Muscle layer of duodenum (tissue), 2 donors: ENCODE measurements around the gene KCND3.
"Not testable (repeated sequence)": the region's sequence is repeated elsewhere in the genome, so short reads cannot be mapped to it uniquely, and the experiment has no call there.

Experiments used
- H3K27ac ChIP-seq: one replicate; pipeline ENCODE4 v1.7.0; 2013; ENCODE audit warnings: mild to moderate bottlenecking, low read length
- H3K27me3 ChIP-seq: one replicate; pipeline ENCODE4 v1.7.0; 2013; ENCODE audit warnings: low read depth, mild to moderate bottlenecking, control low read depth, low read length
- H3K36me3 ChIP-seq, 2 donors: one replicate each; pipeline ENCODE4 v1.7.0; 2013; ENCODE audit warnings: low read length in 2 of 2, control low read depth in 1 of 2, mild to moderate bottlenecking in 1 of 2; ENCODE audit not compliant: insufficient read depth in 2 of 2, control insufficient read depth in 1 of 2
- H3K4me1 ChIP-seq, 2 donors: one replicate each; pipeline ENCODE4 v1.7.0; 2013; ENCODE audit warnings: low read length in 2 of 2, mild to moderate bottlenecking in 2 of 2, control low read depth in 1 of 2, moderate library complexity in 1 of 2; ENCODE audit not compliant: insufficient read depth in 2 of 2, control insufficient read depth in 1 of 2
- H3K4me3 ChIP-seq, 2 donors: one replicate each; pipeline ENCODE4 v1.7.0; 2013; ENCODE audit warnings: low read length in 2 of 2, low read depth in 1 of 2, mild to moderate bottlenecking in 1 of 2
- H3K9me3 ChIP-seq, 2 donors: one replicate each; pipeline ENCODE4 v1.7.0; 2013; ENCODE audit warnings: low read length in 2 of 2, control low read depth in 1 of 2, mild to moderate bottlenecking in 1 of 2; ENCODE audit not compliant: control insufficient read depth in 1 of 2
- donor health status: healthy.

KCND3 gene

DNA sequence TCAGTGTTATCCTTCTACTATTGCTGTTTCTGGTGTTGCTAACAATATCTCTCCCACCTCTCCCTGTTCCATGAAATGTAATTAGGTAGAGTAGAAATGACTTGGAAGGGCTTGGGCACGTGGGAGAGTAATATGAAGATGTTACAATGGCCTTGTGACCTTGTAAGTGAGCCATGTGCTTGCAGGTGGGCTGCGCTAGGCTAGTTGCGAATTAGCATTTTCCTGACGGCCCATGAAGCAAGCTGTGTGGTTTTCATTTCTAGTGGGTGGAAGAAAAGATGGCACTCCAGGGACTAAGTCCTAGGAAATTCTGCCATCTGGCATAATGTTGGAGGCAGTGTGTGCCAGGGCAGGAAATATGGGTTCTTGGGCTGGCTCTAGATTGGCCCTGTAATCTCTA, 241.5 kb downstream of the KCND3 start:
- no peaks in the 10 kb centered on the region for H3K36me3 ChIP-seq
- H3K4me1 ChIP-seq, result peaks cover 3 to 30% of the 10 kb centered on the region in 2 donors
- H3K9me3 ChIP-seq, result no peaks in the 10 kb centered on the region
- no peak overlapping the region for H3K4me3 ChIP-seq
- no peaks in the 10 kb centered on the region for H3K27me3 ChIP-seq
- H3K27ac ChIP-seq, result no peak overlapping the region

DNA sequence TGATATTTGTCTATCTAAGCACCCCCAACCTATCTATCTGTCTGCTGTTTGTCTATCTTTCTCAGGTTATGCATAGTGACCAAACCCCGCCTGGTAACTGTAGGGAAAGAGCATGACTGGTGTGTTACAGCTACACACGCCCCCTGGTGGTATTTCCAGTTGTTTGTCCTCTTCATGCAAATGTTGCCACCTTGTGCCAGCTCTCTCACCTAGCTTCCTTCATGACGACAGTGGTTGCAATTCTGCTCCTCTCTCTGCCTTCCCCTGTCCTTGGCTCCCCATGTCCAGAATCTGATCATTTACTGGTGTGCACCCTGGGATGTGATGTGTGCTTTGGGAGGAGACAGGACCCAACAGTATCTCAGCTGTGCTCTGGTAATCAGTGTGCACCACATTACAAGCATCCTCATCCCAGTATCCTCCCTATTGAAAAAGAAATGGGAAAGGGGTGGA, 242.2 kb downstream of the KCND3 start:
- H3K27ac ChIP-seq, result no peak overlapping the region

DNA sequence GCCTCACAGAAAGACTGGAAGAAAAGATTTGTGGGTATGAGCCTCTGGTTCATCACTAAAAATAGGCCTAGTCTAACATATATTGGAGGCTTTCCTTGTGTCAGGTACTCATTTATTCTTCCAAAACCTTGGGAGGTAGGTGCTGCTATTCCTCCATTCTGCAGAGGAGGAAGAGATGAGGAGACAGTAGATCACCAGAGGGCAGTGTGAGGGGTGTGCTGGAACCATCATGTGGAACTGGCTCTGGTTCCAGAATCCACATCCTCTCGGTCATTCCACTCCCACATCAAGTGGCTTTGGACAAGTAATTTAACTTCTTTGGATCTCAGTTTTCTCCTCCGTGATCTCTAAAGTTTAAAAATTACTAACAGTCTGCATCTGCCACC, 242.9 kb downstream of the KCND3 start:
- peaks cover 3 to 34% of the 10 kb centered on the region in 2 donors for H3K4me1 ChIP-seq
- no peak overlapping the region for H3K4me3 ChIP-seq
- H3K9me3 ChIP-seq, result no peaks in the 10 kb centered on the region
- H3K36me3 ChIP-seq, result no peaks in the 10 kb centered on the region
- H3K27ac ChIP-seq, result no peak overlapping the region
- no peaks in the 10 kb centered on the region for H3K27me3 ChIP-seq

More for the DNA sequence above, 242.2 kb downstream of the KCND3 start:
- Histone ChIP-seq H3K4me3 (no peak overlapping the region), H3K4me1 (peaks cover 3 to 34% of the 10 kb centered on the region in 2 donors), H3K36me3 (no peaks in the 10 kb centered on the region), H3K9me3 (no peaks in the 10 kb centered on the region), H3K27me3 (no peaks in the 10 kb centered on the region)

DNA sequence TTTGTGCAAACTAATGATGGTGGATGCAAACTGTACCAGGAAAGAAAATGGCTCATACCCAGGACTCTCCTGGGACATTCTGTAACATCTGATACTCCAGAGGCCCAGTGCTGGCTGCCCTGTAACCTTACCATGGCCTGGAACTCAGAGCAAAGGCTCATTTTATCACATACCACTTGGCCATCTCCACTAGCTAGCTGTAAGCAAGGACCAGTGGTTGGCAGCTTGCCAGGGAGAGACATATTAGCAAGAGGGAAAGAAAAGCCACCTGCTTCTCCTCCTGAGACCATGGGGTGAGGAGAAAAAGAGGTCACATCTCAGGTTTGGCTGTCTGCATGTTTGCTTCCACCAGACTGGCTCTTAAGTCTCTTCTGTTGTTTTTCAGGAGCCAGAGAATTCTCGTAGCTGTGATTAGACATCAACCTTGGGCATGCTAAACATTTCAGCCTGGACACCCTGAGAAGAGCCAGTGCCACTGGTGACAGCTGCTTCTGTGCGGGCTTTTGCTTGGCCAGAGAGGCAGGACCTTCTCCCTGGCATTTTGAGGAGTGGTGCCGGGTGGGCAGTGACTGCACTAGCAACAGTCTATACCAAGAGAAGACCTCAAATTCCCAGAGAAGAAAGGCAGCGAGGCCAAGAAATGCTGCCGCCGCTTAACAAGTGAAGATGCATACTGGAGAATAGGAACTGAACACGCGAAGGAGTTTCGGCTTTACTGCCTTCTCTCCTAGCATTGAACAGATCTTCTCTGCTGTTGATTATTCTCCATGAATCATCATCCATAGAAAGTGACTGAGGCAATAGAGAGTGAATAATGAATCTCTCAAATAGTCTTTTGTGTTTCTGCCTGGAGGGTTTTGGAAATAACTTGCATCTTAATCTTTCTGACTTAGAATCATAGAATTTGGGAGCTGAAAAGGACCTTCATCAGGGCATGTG, 243.5 kb downstream of the KCND3 start:
- Histone ChIP-seq H3K9me3 (no peaks in the 10 kb centered on the region), H3K36me3 (no peaks in the 10 kb centered on the region), H3K4me3 (no peak overlapping the region), H3K4me1 (peaks cover 3 to 34% of the 10 kb centered on the region in 2 donors), H3K27me3 (no peaks in the 10 kb centered on the region), H3K27ac (no peak overlapping the region)

DNA sequence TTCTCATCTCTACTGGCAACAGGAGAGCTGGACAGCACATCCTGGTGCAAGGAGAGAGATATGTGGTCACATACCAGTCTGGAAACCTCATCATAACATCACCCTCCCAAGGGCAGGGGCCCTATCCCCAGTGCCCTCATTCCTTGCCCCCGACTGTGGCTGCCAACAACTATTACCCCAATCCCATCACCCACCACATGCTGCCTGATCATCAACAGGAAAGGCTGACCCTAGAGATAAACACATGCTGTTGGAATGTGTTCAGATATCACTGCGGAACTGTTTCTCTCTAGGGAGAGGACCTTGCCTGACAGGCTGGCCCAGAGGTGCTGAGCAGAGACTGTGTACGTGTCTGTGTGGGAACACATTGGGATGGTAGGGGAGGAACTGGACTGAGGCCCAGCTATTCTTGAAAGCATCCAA, 245.8 kb downstream of the KCND3 start:
- no peaks in the 10 kb centered on the region for H3K9me3 ChIP-seq

DNA sequence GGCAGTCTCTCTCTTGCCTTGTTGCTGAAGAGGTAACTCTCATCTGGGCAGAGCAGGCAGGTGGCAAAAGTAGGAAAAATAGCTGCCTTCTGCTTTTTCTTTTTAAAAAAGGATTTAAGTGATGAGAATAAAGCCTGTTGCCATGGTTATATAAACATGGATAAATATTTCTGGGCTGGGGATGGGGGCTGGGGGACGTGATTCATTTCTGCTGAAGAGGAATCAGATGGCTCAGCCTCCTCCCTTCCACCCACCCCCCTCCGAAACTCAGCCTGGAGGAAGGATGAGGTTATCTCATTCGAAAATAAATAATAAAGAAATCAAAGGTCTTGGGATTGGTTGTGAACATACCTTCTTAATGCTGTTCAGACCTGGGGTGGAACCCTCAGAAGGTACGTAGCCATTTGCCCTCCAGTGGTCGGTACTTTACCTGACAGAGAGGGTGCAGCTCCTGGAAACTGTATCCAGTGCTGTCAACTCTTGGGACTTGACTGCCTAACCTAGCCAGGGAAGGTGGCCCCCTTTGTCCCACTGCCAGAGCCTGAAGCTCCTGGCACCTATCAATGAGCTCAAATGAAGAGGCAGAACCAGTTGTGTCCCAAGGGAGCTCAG, 246.4 kb downstream of the KCND3 start:
- Histone ChIP-seq H3K27me3 (no peaks in the 10 kb centered on the region), H3K27ac (no peak overlapping the region)

More for the DNA sequence above, 245.8 kb downstream of the KCND3 start:
- Histone ChIP-seq H3K36me3 (peaks cover 0 to 1% of the 10 kb centered on the region in 2 donors), H3K27me3 (no peaks in the 10 kb centered on the region), H3K27ac (no peak overlapping the region), H3K4me3 (no peak overlapping the region), H3K4me1 (peaks cover 3 to 22% of the 10 kb centered on the region in 2 donors)

DNA sequence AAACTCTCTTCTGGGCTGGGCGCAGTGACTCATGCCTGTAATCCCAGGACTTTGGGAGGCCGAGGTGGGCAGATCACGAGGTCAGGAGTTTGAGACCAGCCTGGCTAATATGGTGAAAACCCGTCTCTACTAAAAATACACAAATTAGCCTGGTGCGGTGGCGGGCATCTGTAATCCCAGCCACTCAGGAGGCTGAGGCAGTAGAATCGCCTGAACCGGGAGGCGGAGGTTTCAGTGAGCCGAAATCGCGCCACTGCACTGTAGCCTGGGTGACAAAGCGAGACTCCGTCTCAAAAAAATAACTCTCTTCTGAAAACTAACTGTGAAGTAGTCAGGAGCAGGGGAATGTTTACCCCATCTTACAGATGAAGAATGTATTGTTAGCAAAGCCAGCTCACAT, 247.2 kb downstream of the KCND3 start:
- H3K4me1 ChIP-seq, result peaks cover 12 to 31% of the 10 kb centered on the region in 2 donors
- H3K36me3 ChIP-seq, H3K27ac ChIP-seq, H3K4me3 ChIP-seq, H3K27me3 ChIP-seq, H3K9me3 ChIP-seq: not testable (repeated sequence)

More for the DNA sequence above, 246.4 kb downstream of the KCND3 start:
- no peaks in the 10 kb centered on the region for H3K9me3 ChIP-seq
- H3K4me3 ChIP-seq, result no peak overlapping the region
- peaks cover 5 to 23% of the 10 kb centered on the region in 2 donors for H3K4me1 ChIP-seq
- H3K36me3 ChIP-seq, result peaks cover 0 to 4% of the 10 kb centered on the region in 2 donors

DNA sequence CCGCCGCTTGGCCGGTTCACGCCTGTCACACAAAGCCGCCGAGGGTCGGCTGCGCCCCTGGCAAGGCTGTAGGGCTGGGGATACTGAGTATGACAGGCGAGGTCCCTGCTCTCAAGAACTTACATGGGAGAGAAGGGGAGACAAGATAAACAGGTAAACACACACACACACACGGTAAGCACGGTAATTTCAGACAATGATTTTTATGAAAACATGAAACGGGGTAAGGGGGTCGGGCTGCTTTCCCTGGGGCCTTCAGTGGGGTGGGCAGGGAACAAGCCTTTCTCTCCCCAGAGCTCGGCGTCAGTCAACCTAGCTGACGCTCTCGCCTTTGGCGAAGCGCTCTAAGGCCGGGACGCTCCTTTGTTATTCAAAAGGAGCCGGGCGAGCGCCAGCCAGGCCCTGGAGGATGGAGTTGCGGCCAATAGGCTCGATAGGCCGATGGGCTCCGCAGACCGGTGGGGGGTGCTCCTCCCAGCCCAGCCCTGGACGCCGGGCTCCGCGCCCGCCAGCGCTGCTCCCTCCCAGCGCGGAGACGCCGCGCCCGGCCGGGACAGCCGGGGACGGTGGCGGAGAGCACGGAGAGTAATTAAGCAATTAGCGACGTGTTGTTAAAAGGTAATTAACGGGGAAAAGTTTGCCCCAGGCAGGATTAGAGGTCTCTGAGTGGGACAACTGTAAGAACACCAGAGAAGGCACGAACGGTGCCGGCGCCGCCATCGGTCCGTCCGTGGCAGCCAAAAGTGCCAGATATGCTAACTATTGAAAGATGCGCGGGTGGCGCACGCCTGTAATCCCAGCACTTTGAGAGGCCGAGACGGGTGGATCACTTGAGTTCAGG, 249.3 kb downstream of the KCND3 start:
- Histone ChIP-seq H3K4me3 (peak overlapping the region; percentile 73 to 77), H3K36me3 (peaks cover 0 to 9% of the 10 kb centered on the region in 2 donors), H3K4me1 (peaks cover 19 to 42% of the 10 kb centered on the region in 2 donors), H3K27me3 (no peaks in the 10 kb centered on the region), H3K9me3 (no peaks in the 10 kb centered on the region), H3K27ac (peak overlapping the region; percentile 73)

DNA sequence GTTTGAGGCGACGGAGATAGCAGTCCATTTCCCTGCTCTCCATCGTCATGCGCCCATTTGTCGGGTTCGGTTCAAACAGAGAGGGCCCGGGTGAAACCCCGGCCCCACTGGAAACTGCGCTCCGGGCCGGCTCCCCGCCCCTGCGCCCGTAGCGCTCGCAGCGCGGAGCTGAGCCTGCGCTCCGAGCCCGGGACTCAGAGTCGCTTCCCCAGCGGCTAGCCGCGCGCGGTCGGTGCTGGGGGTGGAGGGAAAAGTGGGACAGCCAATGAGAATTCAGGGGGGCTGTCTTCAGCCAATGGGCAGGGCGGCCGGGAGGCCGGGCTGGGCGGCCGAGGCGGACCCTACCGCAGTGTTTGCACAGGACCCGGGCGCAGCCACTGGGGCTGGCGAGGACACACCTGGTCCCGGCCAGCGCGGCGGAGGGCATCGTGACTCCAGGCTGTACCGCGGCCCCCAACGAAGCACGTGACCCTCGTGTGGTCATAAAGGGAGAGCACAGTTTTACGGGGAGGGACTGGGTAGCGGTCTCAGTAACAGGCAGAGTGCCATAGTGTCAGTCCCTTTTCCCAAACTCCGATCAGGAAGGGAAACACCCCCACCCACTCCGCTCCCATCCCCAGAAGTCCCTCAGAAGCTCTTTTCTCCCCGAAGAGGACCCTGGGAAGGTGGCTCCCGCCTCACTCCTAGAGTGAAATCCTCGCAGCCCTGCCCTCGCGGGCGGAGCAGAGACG, 250.1 kb downstream of the KCND3 start, which contains the start of gene INKA2:
Gene INKA2 (minus strand): TSS at position 202 of the 731 bp plus-strand sequence. CDS start 153 bp downstream, at position 49.
- H3K36me3 ChIP-seq, result peaks cover 0 to 9% of the 10 kb centered on the region in 2 donors
- no peaks in the 10 kb centered on the region for H3K9me3 ChIP-seq
- H3K4me1 ChIP-seq, result peaks cover 24 to 50% of the 10 kb centered on the region in 2 donors
- H3K27me3 ChIP-seq, result no peaks in the 10 kb centered on the region
- H3K27ac ChIP-seq, result peak within 1 kb of the TSS; percentile 73
- peak within 1 kb of the TSS; percentile 73 to 77 for H3K4me3 ChIP-seq

DNA sequence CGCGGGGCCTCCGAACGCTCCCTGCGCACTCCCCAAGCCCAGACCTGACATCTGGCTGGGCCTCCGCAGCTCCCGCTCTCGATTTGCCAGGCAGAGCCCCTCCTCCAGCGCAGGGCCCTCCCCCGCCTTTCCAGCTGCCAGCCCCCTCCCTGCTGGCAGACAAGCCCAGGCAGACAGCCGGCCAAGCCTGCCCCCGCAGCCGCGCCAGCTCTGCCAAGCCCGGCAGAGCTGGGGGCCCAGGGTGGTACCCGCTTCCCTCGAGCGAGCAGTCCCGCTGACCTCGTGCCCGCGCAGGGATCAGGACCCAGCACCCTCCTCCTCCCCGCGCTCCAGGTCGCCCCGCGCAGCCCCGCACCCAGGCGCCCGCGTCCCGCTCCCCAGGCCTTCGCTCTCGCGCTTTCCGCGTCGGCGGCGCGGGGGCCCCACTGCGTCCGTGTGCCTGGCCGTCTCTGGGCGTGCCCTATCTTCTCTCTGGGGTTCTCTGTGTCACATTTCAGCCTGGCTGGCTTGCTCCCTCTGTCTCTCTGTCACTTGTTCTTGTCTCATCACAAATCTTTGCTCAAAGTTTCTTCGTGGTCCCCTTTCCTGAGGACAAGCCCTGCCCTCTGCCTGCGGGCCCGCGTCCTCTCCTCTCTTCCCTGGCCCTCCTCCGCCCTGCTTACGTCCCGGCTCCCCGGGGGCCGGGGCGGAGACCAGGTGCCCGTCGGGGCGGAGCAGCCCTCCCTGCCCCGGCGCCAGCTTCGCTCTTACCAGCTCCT, 250.9 kb downstream of the KCND3 start:
- H3K27me3 ChIP-seq, result no peaks in the 10 kb centered on the region
- peaks cover 31 to 56% of the 10 kb centered on the region in 2 donors for H3K4me1 ChIP-seq
- peak overlapping the region; percentile 73 to 77 for H3K4me3 ChIP-seq
- peaks cover 0 to 9% of the 10 kb centered on the region in 2 donors for H3K36me3 ChIP-seq
- H3K27ac ChIP-seq, result peak overlapping the region; percentile 68
- H3K9me3 ChIP-seq, result no peaks in the 10 kb centered on the region
